Liver (tissue), 9 donors: ENCODE data around the gene RBM38. TPM values are rescaled to one million over a fixed set of nuclear protein-coding genes. Genes with fewer than 3 reads are reported as not detected.

Source experiments
- DNase-seq: peaks from one replicate; pipeline ENCODE4 v3.0.0-alpha.2; 2017; ENCODE audit warnings: low spot score
- H3K27ac ChIP-seq, 2 donors: one replicate each; pipeline ENCODE4 v1.7.0; 2013; ENCODE audit warnings: inconsistent platforms in 2 of 2, low read length in 2 of 2, control low read depth in 1 of 2, low read depth in 1 of 2, mild to moderate bottlenecking in 1 of 2
- H3K27me3 ChIP-seq, 4 donors: one replicate each; pipeline versions ENCODE4 v1.6.1 to v1.7.0; 2013; ENCODE audit warnings: low read length in 3 of 4, inconsistent platforms in 1 of 4, mild to moderate bottlenecking in 1 of 4, moderate library complexity in 1 of 4; ENCODE audit not compliant: control insufficient read depth in 4 of 4, insufficient read depth in 4 of 4
- H3K36me3 ChIP-seq, 4 donors: one replicate each; pipeline versions ENCODE4 v1.6.1 to v1.7.0; 2013; ENCODE audit warnings: low read length in 3 of 4, mild to moderate bottlenecking in 3 of 4, low read depth in 1 of 4, moderate library complexity in 1 of 4; ENCODE audit not compliant: control insufficient read depth in 4 of 4, insufficient read depth in 3 of 4
- H3K4me1 ChIP-seq, 4 donors: one replicate each; pipeline versions ENCODE4 v1.6.1 to v1.7.0; 2013; ENCODE audit warnings: low read length in 3 of 4, mild to moderate bottlenecking in 3 of 4, moderate library complexity in 1 of 4; ENCODE audit not compliant: control insufficient read depth in 4 of 4, insufficient read depth in 4 of 4
- H3K4me3 ChIP-seq, 3 donors: one replicate each; pipeline versions ENCODE4 v1.6.1 to v1.7.0; 2013; ENCODE audit warnings: low read length in 3 of 3, control low read depth in 1 of 3, low read depth in 1 of 3, mild to moderate bottlenecking in 1 of 3
- H3K9ac ChIP-seq, 2 donors: one replicate each; pipeline ENCODE4 v1.7.0; 2013; ENCODE audit warnings: low read length in 2 of 2, mild to moderate bottlenecking in 2 of 2, moderate library complexity in 2 of 2, control low read depth in 1 of 2, low read depth in 1 of 2
- H3K9me3 ChIP-seq, 4 donors: one replicate each; pipeline versions ENCODE4 v1.6.1 to v1.7.0; 2013; ENCODE audit warnings: low read length in 3 of 4; ENCODE audit not compliant: control insufficient read depth in 4 of 4
- CTCF ChIP-seq: fragments of 150-350 bp; IDR thresholded peaks from 2 replicates; pipeline ENCODE4 v1.5.1; 2017; ENCODE audit warnings: improper control_type of control experiment, low read depth, low read length; ENCODE audit not compliant: missing input control
- EGR1 ChIP-seq, 2 donors: IDR thresholded peaks; 2 replicates each; pipeline ENCODE4 v1.6.1; 2016 to 2018; ENCODE audit warnings: antibody characterized with exemption in 2 of 2, low read depth in 2 of 2
- FOXA2 ChIP-seq: IDR thresholded peaks from 2 replicates; pipeline ENCODE4 v1.6.1; 2016; ENCODE audit warnings: antibody characterized with exemption
- GABPA ChIP-seq, 2 donors: IDR thresholded peaks in 1 of 2; conservative IDR thresholded peaks in 1 of 2; 2 replicates each; pipeline ENCODE4 v1.6.1; 2016; ENCODE audit warnings: antibody characterized with exemption in 2 of 2, mild to moderate bottlenecking in 1 of 2, moderate library complexity in 1 of 2
- HNF4G ChIP-seq: IDR thresholded peaks from 2 replicates; pipeline ENCODE4 v1.6.1; 2016; ENCODE audit warnings: antibody characterized with exemption
- JUND ChIP-seq, 2 donors: IDR thresholded peaks; 2 replicates each; pipeline ENCODE4 v1.6.1; 2016; ENCODE audit warnings: antibody characterized with exemption in 2 of 2
- MAX ChIP-seq: IDR thresholded peaks from 2 replicates; pipeline ENCODE4 v1.6.1; 2016; ENCODE audit warnings: antibody characterized with exemption
- NR2F2 ChIP-seq: IDR thresholded peaks from 2 replicates; pipeline ENCODE4 v1.6.1; 2016; ENCODE audit warnings: antibody characterized with exemption
- RAD21 ChIP-seq, 2 donors: IDR thresholded peaks; 2 replicates each; pipeline ENCODE4 v1.6.1; 2016; ENCODE audit warnings: antibody characterized with exemption in 2 of 2, mild to moderate bottlenecking in 2 of 2
- TAF1 ChIP-seq: conservative IDR thresholded peaks from 2 replicates; pipeline ENCODE4 v1.6.1; 2016; ENCODE audit warnings: antibody characterized with exemption, mild to moderate bottlenecking
- YY1 ChIP-seq: IDR thresholded peaks from 2 replicates; pipeline ENCODE4 v1.6.1; 2016; ENCODE audit warnings: antibody characterized with exemption, mild to moderate bottlenecking
- WGBS: extraction: QIAGEN DNeasy Blood & Tissue Kit; methylation state at CpG from one replicate; pipeline ENCODE4 v1.1.7; 2013; 5-methylcytosine and 5-hydroxymethylcytosine counted together
- polyA plus RNA-seq, 2 donors: library from polyadenylated mRNA; stranded (reverse) in 1 of 2; unstranded in 1 of 2; fragments of 200-250 nt in 1 of 2; fragments of >200 nt in 1 of 2; fragmentation: Nextera tagmentation in 1 of 2; extraction: Ambion mirVana in 1 of 2; gene quantifications; one replicate each; pipeline versions ENCODE4 v1.2.1 to v1.2.3, GENCODE V29; 2013 to 2015
- total RNA-seq, 2 donors: library from RNA; depleted of rRNA; stranded (reverse); fragments of >200 nt; gene quantifications; one replicate each; pipeline ENCODE4 v1.2.3, GENCODE V29; 2014
- TF ChIP-seq, protein P1 (sequence below): IDR thresholded peaks from 2 replicates; pipeline ENCODE4 v1.6.1; 2016; ENCODE audit warnings: antibody characterized with exemption
- TF ChIP-seq, protein P2 (sequence below): IDR thresholded peaks from 2 replicates; pipeline ENCODE4 v1.6.1; 2016; ENCODE audit warnings: antibody characterized with exemption, mild to moderate bottlenecking
- TF ChIP-seq, protein P3 (sequence below): IDR thresholded peaks from 2 replicates; pipeline ENCODE4 v1.6.1; 2016; ENCODE audit warnings: antibody characterized with exemption
- donor health status: healthy.
- donor health status: healthy.
- donor health status: healthy.
- donor health status: healthy.
- donor health status: healthy.

The RBM38 gene
- total and polyA plus RNA-seq, 4 donors = 1.4 to 258 (median 6.0) TPM

- WGBS = 96% methylated on average over 9 of the region's 9 CpGs
Measured at GRCh38 chr20:57370316-57370715, 20.9 kb upstream of the RBM38 start.

DNA sequence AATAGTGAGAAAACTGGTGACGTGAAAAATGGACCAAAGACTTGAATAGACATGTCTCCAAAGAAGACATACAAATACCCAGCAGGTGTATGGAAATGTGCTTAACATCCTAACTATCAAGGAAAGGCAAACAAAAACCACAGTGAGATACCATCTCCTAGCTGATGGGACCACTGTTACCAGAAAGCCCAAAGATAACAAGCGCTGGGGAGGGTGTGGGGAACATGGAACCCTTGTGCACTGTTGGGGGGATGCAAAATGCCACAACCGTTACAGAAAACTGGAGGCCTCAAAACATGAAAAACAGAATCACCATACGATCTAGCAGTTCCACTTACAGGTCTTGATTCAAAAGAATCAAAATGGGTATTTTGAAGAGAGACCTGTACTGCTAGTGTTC, 19.8 kb upstream of the RBM38 start:
- Histone ChIP-seq H3K9ac (no peak overlapping the region), H3K27me3 (no peaks in the 10 kb centered on the region), H3K9me3 (no peaks in the 10 kb centered on the region), H3K27ac (no peak overlapping the region), H3K4me1 (peaks cover 0 to 4% (median 2%) of the 10 kb centered on the region in 4 donors), H3K36me3 (peaks cover 24 to 95% (median 61%) of the 10 kb centered on the region in 4 donors), H3K4me3 (no peak overlapping the region)
- WGBS = 97% methylated on average over 4 of the region's 4 CpGs
- no peak for TF ChIP-seq NR2F2
- TF ChIP-seq, protein P1, sequence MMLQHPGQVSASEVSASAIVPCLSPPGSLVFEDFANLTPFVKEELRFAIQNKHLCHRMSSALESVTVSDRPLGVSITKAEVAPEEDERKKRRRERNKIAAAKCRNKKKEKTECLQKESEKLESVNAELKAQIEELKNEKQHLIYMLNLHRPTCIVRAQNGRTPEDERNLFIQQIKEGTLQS = no peak
- no peak for TF ChIP-seq EGR1 (IDR thresholded peaks at IDR 0.05; ENCODE audit: low read depth in 2 of 2)
- TF ChIP-seq RAD21 (IDR thresholded peaks at IDR 0.05) = no peak
- TF ChIP-seq TAF1 = no peak
- no peak for TF ChIP-seq GABPA (IDR thresholded peaks at IDR 0.05 in 1 of 2, conservative IDR thresholded peaks at IDR 0.05 in 1 of 2)
- no peak for TF ChIP-seq JUND (IDR thresholded peaks at IDR 0.05)
- no peak for TF ChIP-seq CTCF
- TF ChIP-seq FOXA2 = no peak
- no peak for TF ChIP-seq HNF4G
- TF ChIP-seq MAX = no peak
- TF ChIP-seq YY1 = no peak
- TF ChIP-seq, protein P2, sequence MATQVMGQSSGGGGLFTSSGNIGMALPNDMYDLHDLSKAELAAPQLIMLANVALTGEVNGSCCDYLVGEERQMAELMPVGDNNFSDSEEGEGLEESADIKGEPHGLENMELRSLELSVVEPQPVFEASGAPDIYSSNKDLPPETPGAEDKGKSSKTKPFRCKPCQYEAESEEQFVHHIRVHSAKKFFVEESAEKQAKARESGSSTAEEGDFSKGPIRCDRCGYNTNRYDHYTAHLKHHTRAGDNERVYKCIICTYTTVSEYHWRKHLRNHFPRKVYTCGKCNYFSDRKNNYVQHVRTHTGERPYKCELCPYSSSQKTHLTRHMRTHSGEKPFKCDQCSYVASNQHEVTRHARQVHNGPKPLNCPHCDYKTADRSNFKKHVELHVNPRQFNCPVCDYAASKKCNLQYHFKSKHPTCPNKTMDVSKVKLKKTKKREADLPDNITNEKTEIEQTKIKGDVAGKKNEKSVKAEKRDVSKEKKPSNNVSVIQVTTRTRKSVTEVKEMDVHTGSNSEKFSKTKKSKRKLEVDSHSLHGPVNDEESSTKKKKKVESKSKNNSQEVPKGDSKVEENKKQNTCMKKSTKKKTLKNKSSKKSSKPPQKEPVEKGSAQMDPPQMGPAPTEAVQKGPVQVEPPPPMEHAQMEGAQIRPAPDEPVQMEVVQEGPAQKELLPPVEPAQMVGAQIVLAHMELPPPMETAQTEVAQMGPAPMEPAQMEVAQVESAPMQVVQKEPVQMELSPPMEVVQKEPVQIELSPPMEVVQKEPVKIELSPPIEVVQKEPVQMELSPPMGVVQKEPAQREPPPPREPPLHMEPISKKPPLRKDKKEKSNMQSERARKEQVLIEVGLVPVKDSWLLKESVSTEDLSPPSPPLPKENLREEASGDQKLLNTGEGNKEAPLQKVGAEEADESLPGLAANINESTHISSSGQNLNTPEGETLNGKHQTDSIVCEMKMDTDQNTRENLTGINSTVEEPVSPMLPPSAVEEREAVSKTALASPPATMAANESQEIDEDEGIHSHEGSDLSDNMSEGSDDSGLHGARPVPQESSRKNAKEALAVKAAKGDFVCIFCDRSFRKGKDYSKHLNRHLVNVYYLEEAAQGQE = no peak
- TF ChIP-seq, protein P3, sequence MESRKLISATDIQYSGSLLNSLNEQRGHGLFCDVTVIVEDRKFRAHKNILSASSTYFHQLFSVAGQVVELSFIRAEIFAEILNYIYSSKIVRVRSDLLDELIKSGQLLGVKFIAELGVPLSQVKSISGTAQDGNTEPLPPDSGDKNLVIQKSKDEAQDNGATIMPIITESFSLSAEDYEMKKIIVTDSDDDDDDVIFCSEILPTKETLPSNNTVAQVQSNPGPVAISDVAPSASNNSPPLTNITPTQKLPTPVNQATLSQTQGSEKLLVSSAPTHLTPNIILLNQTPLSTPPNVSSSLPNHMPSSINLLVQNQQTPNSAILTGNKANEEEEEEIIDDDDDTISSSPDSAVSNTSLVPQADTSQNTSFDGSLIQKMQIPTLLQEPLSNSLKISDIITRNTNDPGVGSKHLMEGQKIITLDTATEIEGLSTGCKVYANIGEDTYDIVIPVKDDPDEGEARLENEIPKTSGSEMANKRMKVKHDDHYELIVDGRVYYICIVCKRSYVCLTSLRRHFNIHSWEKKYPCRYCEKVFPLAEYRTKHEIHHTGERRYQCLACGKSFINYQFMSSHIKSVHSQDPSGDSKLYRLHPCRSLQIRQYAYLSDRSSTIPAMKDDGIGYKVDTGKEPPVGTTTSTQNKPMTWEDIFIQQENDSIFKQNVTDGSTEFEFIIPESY = no peak
- DNase-seq = no peak

More at GRCh38 chr20:57370316-57370715, 20.9 kb upstream of the RBM38 start:
- Histone ChIP-seq H3K9me3 (no peaks in the 10 kb centered on the region), H3K4me3 (no peak overlapping the region), H3K4me1 (peaks cover 0 to 4% (median 2%) of the 10 kb centered on the region in 4 donors), H3K27ac (no peak overlapping the region), H3K36me3 (peaks cover 18 to 98% (median 64%) of the 10 kb centered on the region in 4 donors), H3K27me3 (no peaks in the 10 kb centered on the region), H3K9ac (no peak overlapping the region)
- TF ChIP-seq HNF4G = no peak
- no peak for DNase-seq
